ENCODE results near the gene SUMO1. TPM values are rescaled to one million over a fixed set of nuclear protein-coding genes. Genes with fewer than 3 reads are reported as not detected.
A peak's percentile ranks its signal among the peaks of the same experiment; 100 is the strongest.
"Not testable (repeated sequence)": the region's sequence is repeated elsewhere in the genome, so short reads cannot be mapped to it uniquely, and the experiment has no call there.

Gene SUMO1
- total and polyA plus RNA-seq, 7 donors = 56.2 to 191 (median 90.3) TPM

- no peak for DNase-seq
- no peaks in the 10 kb centered on the region for H3K36me3 ChIP-seq
- intact Hi-C loops (cut with DNase I) = no loop called here
- H3K27me3 ChIP-seq = no peaks in the 10 kb centered on the region
- TF ChIP-seq POLR2AphosphoS5 (IDR thresholded peaks at IDR 0.05) (no peak), POLR2A (IDR thresholded peaks at IDR 0.05) (no peak), EP300 (IDR thresholded peaks at IDR 0.05) (no peak), CTCF (IDR thresholded peaks at IDR 0.05) (no peak)
- no peak overlapping the region for H3K4me3 ChIP-seq
- peaks cover 0 to 5% (median under 1%) of the 10 kb centered on the region in 4 donors for H3K4me1 ChIP-seq
- no peak overlapping the region for H3K27ac ChIP-seq
- 73 to 84% methylated on average over 4 of the region's 4 CpGs for WGBS, 2 donors
- no peaks in the 10 kb centered on the region for H3K9me3 ChIP-seq
Observed at GRCh38 chr2:202261531-202261930, 23.1 kb upstream of the SUMO1 start.

GRCh38 chr2:202251494-202251893 lies 13.1 kb upstream of the SUMO1 start:
- no peaks in the 10 kb centered on the region for H3K9me3 ChIP-seq
- DNase-seq = no peak
- TF ChIP-seq POLR2AphosphoS5 (IDR thresholded peaks at IDR 0.05) = no peak
- no peak for TF ChIP-seq CTCF (IDR thresholded peaks at IDR 0.05)
- no peak for TF ChIP-seq EP300 (IDR thresholded peaks at IDR 0.05)
- TF ChIP-seq POLR2A (IDR thresholded peaks at IDR 0.05) = no peak
- no peak overlapping the region for H3K4me3 ChIP-seq
- H3K36me3 ChIP-seq = no peaks in the 10 kb centered on the region
- H3K4me1 ChIP-seq = no peaks in the 10 kb centered on the region
- 85 to 88% methylated on average over 5 of the region's 5 CpGs for WGBS, 2 donors
- H3K27me3 ChIP-seq = no peaks in the 10 kb centered on the region
- no peak overlapping the region for H3K27ac ChIP-seq
- intact Hi-C loops (cut with DNase I) = no loop called here

GRCh38 chr2:202249521-202250253 lies 11.3 kb upstream of the SUMO1 start:
- H3K36me3 ChIP-seq = no peaks in the 10 kb centered on the region
- H3K27me3 ChIP-seq = no peaks in the 10 kb centered on the region
- H3K27ac ChIP-seq = no peak overlapping the region
- H3K4me1 ChIP-seq = no peaks in the 10 kb centered on the region
- TF ChIP-seq EP300 (IDR thresholded peaks at IDR 0.05) = no peak
- no peak for TF ChIP-seq POLR2AphosphoS5 (IDR thresholded peaks at IDR 0.05)
- TF ChIP-seq POLR2A (IDR thresholded peaks at IDR 0.05) = no peak
- TF ChIP-seq CTCF (IDR thresholded peaks at IDR 0.05) = no peak
- no peaks in the 10 kb centered on the region for H3K9me3 ChIP-seq
- 73 to 81% methylated on average over 10 of the region's 10 CpGs for WGBS, 2 donors
- intact Hi-C loops (cut with DNase I) = no loop called here
- DNase-seq = no peak
- H3K4me3 ChIP-seq = no peak overlapping the region

GRCh38 chr2:202247710-202248109 lies 9.3 kb upstream of the SUMO1 start:
- WGBS, 2 donors = 93 to 94% methylated on average over 5 of the region's 5 CpGs
- H3K27me3 ChIP-seq; intact Hi-C loops (cut with DNase I); H3K4me3 ChIP-seq; H3K27ac ChIP-seq; H3K4me1 ChIP-seq; DNase-seq; H3K36me3 ChIP-seq; H3K9me3 ChIP-seq: not testable (repeated sequence)

- H3K9me3 ChIP-seq = no peaks in the 10 kb centered on the region
- H3K4me1 ChIP-seq = peaks cover 0 to 35% (median 33%) of the 10 kb centered on the region in 4 donors
- peak overlapping the region; percentile 86 to 97 (median 94) for H3K4me3 ChIP-seq
- intact Hi-C loops (cut with DNase I) = no loop called here
- H3K36me3 ChIP-seq = no peaks in the 10 kb centered on the region
- WGBS, 2 donors = 0 to 1% methylated on average over 30 of the region's 30 CpGs
- peak overlapping the region; percentile 90 to 98 (median 94) for H3K27ac ChIP-seq
- peak; percentile 66 for DNase-seq
- TF ChIP-seq POLR2AphosphoS5 (IDR thresholded peaks at IDR 0.05) = peak in 3 of 4 donors; percentile 19 to 54 (median 28)
- TF ChIP-seq EP300 (IDR thresholded peaks at IDR 0.05) = no peak
- H3K27me3 ChIP-seq = no peaks in the 10 kb centered on the region
Observed at GRCh38 chr2:202237787-202238233, 587 bp downstream of the SUMO1 start.
